Measurements from ENCODE around the gene TPM1.
"Not testable (repeated sequence)": the region's sequence is repeated elsewhere in the genome, so short reads cannot be mapped to it uniquely, and the experiment has no call there.

The TPM1 gene

DNA sequence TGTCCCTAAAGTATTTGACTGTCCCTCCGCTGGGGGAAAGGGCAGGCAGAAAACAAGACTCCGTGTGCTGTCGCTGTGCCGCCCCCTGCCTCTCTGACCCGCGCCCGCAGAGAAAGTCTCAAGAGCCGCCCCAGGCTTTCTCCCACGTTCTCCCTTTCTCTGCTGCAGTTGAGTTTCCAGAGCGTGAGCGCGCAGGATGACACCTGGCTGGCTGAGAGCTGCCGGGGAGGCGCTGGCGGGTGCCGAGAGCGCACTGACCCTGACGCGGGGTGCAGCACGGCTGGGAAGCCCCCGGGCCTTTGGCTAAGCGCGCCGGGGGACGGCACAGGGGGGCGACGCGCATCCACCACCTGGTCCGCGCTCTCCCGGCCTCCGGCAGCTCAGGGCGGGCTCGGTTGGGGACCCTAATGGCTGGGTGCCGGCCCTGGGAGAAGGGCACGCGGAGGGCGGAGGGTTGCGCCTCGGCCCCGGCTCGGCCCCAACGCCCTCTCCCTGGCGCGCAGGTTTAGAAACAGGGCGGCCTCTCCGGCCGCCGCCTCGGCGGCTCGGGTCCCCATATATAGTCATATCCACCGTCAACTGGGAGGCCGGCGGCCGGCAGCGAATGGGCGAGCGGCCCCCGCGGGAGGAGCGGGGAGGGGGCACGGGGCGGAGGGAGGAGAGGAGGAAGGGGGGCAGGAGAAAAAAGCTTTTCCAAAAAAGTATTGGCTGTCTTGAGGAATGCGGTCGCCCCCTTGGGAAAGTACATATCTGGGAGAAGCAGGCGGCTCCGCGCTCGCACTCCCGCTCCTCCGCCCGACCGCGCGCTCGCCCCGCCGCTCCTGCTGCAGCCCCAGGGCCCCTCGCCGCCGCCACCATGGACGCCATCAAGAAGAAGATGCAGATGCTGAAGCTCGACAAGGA lies at the start of gene TPM1:
TSS of gene TPM1 (plus strand) at position 774 of the 903 bp plus-strand sequence. CDS start at position 857, 83 bp downstream.
- no peak for DNase-seq

DNA sequence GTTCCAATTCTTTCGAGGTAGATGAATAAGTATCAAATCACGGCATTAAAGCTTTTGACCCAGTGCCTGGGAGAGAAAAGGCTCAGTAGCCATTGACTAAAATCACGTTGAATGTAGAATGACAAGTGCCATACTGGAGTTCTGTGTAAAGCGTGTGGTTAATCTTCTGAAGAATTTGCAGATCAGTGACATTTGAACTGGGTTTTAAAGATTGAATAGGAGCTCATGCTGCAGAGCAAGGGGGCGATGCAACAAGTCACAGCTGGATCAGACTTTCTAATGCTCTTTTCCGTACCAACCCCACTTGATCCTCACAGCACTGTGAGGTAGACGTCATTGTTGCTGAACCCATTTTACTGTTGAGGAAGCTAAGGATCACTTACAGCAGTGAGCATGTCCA lies 49.5 kb upstream of the TPM1 start:
- DNase-seq = no peak

DNA sequence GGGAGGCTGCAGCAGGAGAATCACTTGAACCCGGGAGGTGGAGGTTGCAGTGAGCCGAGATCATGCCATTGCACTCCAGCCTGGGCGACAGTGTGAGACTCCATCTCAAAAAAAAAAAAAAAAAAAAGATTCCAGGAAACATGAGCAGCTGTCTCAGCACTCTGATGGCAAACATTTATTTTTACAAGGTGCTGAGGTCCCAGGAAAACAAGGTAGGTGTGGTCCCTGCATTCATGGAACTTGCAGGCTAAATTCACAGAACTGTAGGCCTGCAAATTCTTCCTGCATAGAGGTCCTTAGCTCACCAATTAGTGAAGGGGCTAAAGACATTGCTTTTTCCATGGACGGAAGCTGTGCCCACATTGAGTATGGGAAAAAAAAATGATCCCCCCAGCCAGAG lies 48.9 kb upstream of the TPM1 start:
- DNase-seq = not testable (repeated sequence)

DNA sequence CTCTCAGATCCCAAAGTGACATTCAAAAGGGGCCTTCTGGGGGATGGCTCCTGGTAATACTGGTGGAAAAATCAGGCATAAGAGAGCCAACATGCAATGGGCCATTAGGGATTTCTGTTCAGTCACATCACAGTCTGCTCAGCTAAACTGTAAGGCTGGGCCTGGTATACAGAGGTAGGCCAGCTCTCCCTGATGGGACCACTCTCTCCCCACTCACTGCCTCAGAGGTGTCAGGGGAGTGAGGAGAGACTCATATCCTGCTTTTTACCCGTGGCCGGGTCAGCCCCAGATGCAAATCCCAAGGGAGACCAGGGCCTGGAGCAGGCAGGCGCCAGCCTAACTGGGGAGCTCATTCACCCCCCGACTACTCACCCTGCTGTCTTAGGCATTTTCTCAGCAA lies 48.1 kb upstream of the TPM1 start:
- no peak for DNase-seq

GRCh38 chr15:62994975-62995681 lies 47.4 kb upstream of the TPM1 start:
- DNase-seq = no peak

GRCh38 chr15:62997441-62997840 lies 45.1 kb upstream of the TPM1 start:
- DNase-seq = no peak

DNA sequence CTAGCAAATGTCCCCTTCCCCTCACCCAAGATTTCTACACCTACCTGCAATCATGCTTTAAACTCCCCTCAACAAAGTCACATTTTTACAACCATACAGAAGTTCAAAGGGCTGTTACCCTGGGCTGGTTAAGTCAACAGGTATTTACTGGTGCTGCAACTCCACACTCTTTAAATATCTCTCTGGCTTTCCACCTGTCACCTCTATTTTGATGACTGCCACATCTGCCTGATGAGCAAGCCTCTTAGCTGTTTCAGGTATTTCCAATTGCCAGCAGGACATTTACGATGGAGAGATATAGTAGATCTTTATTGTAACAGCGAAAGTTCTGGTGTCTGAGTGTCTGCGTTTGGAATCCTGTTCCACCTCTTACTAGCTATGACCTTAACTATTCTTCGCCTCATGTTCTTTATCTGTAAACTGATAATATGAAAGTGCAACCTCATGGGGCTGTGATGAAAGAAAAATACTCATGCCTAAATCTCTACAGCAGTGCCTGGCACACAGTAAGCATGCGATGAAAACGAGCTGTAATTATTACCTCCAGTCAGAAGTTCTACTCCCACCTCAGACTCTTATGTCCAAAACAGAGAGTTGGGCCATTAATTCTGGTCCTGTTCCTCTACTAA lies 44.2 kb upstream of the TPM1 start:
- no peak for DNase-seq

- no peak for DNase-seq
These were observed 43.4 kb upstream of the TPM1 start for GRCh38 chr15:62999178-62999577.

DNA sequence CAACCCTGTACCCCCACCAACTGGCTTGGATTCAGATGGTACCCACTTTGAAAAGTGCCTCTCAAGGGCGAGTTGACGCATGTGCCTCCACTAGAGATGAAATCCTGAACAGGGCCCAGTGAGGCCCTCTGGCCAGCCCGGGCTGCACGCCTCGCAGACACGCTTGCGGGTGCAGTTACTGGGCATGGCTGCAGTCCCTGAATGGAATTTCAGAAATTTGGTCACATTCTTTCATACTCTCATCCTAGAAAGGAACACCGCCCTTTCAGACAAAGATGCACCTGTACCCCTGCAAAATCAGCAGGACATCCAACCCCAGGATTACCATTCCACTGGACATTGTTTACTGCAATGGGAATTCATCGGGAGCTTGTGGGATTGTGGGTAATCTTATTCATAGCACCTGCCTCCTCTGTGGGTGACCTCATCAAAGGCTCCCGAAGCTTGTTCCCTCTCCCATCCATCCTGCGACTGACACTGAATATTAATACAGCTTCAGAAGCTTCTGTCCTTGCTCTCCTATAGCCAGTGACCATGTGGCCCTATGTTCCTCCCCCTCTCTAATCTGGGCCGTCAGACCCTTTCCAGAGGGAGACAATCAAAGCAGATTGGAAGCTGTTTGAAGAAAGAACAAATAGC lies 42.5 kb upstream of the TPM1 start:
- DNase-seq = no peak

- no peak for DNase-seq
These were observed 41.8 kb upstream of the TPM1 start for GRCh38 chr15:63000706-63001105.

- no peak for DNase-seq
These were observed 38.3 kb upstream of the TPM1 start for GRCh38 chr15:63004211-63004610.

- DNase-seq = peak; percentile 48
These were observed 36.3 kb upstream of the TPM1 start for GRCh38 chr15:63006032-63006878.

DNA sequence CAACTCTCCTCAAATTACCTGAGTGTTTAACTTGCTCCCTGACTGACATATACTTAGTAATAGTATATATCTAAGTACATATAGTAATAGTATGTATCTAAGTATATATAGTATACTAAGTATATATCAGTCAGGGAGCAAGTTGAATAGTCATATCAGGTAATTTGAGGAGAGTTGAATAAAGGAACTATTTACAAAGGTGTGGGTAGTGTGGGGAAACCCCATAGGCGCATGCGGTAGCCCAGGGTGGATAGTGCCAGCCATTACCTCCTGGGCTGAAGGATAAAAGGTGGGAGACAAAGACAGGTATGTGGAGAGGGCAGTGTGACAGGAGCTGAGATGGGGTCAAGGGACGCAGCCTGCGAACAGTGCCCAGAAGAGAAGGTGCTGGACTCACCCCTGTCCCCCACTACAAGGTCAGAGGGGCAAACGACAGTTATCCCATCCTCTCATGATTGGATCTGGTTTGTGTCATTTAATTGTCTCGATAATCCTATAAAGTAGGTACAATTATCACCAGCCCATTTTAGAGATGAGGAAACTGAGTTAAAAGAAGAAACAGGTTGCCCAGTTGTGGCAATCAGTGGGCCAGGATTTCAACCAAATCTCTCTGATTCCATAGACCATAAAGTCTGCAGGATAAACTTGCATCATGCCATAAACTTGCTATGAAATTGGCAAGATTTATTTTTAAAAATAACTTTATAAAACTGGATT lies 34.1 kb upstream of the TPM1 start:
- no peak for DNase-seq

DNA sequence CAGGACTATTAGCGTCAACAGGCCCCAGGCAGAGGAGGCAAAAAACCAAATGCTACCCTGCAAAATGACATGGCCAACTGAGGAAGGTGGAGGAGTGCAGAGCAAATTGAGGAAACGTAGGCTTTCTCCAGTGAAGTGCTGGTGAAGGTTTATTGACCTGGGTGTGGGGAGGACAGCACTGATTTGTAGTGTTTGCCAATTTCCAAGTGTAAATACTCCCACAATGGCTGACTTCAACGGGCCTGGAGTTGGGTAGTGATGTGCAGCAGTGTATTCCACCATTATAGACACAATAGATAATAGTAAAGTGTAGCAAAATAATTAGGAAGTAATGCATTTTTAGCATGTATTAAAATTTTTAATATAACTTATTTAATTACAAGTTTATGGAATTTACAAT lies 32.2 kb upstream of the TPM1 start:
- no peak for DNase-seq

- DNase-seq = no peak
These were observed 31.4 kb upstream of the TPM1 start for GRCh38 chr15:63010920-63011693.

DNA sequence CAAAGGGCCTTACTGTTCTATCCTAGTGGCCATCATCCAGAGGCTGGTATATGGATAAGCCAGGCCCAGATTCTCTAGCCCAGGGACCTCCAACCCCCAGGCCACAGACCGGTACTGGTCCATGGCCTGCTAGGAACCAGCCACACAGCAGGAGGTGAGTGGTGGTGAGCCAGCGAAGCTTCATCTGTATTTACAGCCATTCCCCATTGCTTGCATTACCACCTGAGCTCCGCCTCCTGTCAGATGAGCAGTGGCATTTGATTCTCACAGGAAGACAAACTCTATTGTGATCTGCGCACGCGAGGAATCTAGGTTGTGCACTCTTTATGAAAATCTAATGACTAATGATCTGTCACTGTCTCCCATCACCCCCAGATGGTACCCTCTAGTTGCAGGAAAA lies 30.1 kb upstream of the TPM1 start:
- no peak for DNase-seq

DNA sequence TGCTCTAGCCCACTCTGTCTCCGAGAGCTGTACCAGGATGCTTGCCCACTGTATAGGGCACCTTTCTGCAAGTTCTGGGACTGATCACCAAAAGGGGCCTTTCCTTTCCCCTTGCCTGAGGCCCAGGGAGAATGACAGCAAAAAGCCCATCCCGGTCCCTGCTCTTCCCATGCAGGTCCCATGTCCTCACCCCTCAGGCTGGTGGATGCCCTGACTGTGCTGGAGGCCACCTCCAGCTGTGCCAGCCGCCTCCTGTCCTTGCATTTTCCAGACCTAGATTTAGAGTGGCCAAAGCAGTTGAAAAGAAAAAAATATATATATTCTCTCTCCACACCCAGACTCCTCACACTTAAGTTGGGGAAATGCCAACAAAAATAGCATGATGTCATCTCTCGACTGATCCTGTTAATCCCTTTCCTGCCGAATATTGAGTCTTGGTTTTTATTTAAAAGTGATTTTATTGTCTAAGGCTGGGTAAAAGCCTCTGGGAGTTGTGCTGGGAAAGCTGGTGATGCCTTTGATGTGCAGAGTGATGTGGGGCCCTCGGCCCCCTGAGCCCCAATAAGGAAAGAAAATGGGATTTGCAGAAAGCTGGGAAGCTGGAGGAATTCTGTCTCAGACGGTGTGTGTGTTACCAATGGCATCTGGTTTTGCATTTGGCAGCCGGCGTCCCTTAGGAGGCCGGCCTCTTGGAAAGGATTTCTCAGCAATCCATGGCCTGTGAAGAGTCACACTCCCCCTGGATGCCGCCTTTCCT lies 29.3 kb upstream of the TPM1 start:
- no peak for DNase-seq

DNA sequence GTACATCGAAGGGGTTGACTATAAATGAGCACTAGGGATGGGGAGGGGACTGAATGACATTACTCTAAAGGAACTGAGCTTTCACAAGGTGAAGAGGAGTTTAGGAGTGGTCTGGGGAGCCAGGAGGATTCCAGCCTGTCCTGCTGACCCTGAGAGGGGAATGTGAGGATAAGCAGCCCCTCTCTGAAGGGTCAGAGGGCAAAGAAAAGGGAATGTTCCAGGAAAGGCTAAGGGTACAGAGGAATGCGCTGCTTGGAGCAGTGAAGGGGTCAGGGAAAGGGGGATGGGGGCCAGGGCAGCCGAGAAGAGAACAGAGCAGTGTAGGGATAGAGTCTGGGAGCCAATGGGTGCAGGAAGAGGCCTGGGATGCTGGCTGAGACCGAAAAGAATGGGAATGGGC lies 28.0 kb upstream of the TPM1 start:
- no peak for DNase-seq

DNA sequence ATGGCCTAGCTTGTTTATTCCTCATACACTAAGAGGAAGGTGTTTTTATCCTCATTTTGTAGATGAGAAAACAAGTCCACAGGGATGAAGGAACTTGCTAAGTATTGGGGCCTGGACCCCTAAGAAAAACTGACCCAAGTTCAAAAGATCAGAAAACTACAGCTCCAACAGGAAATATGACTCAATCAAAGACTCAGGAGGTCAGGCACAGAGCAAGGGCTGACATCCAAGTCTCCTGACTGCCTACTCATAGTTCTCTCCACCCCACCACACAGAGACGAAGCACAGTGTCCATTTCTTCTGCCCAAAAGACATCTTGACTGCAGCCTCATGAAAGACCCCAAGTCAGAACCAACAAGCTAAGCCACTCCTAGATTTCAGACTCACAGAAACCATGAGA lies 26.9 kb upstream of the TPM1 start:
- peak; percentile 38 for DNase-seq

DNA sequence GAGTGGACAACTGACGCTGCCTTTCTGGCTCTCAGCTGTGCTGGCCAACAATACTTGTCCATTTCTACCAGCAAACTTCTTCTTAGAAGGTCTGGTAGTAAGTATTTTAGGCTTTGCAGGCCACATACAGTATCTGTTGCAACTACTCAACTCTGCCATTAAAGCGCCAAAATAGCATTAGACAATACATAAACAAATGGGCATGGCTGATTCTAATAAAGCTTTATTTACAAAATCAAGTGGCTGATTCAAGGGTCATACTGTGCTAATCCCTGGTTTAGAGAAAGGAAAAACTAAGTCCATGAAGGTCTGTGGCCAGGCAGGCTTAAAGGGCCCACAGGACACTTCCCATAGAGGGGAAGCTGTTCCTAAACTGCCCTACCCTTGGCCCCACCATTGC lies 26.3 kb upstream of the TPM1 start:
- no peak for DNase-seq
